Left lung (tissue), 10 donors: Measurements from ENCODE around the gene WDR20. TPM values are rescaled to one million over a fixed set of nuclear protein-coding genes. Genes with fewer than 3 reads are reported as not detected.

Experiments
- ATAC-seq: fragments of 200-7000 bp; cut with Tn5 transposase; one replicate; pipeline ENCODE4 v1.9.1; 2020; ENCODE audit warnings: moderate library complexity
- DNase-seq, 4 donors: peaks; one replicate each; pipeline ENCODE4 v3.0.0-alpha.2; 2013 to 2020
- H3K27ac ChIP-seq, 2 donors: fragments of 200-600 bp; sonication (generic) in 1 of 2; one replicate each; pipeline versions ENCODE4 v1.5.0 to v1.8.0; 2020 to 2021
- H3K27me3 ChIP-seq, 2 donors: fragments of 200-600 bp; sonication (generic) in 1 of 2; one replicate each; pipeline versions ENCODE4 v1.5.0 to v1.8.0; 2020 to 2021
- H3K36me3 ChIP-seq, 2 donors: fragments of 200-600 bp; sonication (generic) in 1 of 2; one replicate each; pipeline versions ENCODE4 v1.5.0 to v1.8.0; 2020 to 2021
- H3K4me1 ChIP-seq, 2 donors: fragments of 200-600 bp; one replicate each; pipeline ENCODE4 v1.8.0; 2021
- H3K4me3 ChIP-seq, 2 donors: fragments of 200-600 bp; sonication (generic) in 1 of 2; one replicate each; pipeline versions ENCODE4 v1.5.0 to v1.8.0; 2020 to 2021; ENCODE audit warnings: mild to moderate bottlenecking in 1 of 2
- H3K9me3 ChIP-seq, 2 donors: fragments of 200-600 bp; sonication (generic) in 1 of 2; one replicate each; pipeline versions ENCODE4 v1.5.0 to v1.8.0; 2020 to 2021
- intact Hi-C, 2 donors: fragments of 100-400 bp; cut with DNase I; formaldehyde crosslinking; loops; one replicate each; pipeline versions ENCODE4 v1.11.2 to v1.14.2; 2022
- polyA plus RNA-seq, 6 donors: library from polyadenylated mRNA; unstranded; fragments of 120-200 nt; gene quantifications; one replicate each; pipeline ENCODE4 v1.2.1, GENCODE V29; 2013; ENCODE audit not compliant: insufficient read length in 6 of 6
- total RNA-seq, 2 donors: library from RNA; stranded (reverse); fragmentation: NEBNext Ultra II Directional; extraction: Animal tissue kit (Norgen Biotek cat#: 25700); gene quantifications; one replicate each; pipeline ENCODE4 v1.2.1, GENCODE V29; 2021
- TF ChIP-seq, protein P1 (sequence below), 2 donors: fragments of 200-600 bp; sonication (generic) in 1 of 2; IDR thresholded peaks; one replicate each; pipeline versions ENCODE4 v1.5.0 to v1.8.0; 2021; ENCODE audit warnings: antibody characterized with exemption in 2 of 2
- donor health status: DM: no; HTN: yes; CAD: no.
- donor health status: DM: no; HTN: no; CAD: no.

The WDR20 gene
- total and polyA plus RNA-seq, 8 donors, result 22.4 to 28.4 (median 26.2) TPM

DNA sequence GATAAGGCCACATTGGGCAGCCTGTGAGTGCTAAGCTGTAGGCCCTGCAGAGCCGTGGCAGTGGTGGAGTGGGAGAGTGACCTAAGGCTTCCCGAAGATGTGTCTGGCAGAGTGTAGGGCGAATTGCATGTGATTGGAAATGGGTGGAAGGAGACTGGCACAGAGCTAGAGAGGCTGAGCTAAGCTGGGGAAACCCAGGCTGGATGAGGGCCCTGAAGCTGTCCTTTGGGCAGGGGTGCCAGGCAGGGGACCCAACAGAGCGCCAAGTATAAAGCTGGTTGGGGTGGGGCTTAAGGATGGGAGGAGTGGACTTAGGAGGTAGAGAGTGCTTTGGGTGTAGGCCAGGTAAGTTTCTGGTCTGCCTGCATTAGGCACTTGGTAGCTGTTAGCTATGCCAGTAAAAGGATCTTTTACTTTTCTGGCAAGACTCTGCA is 47.9 kb downstream of the WDR20 start:
- peak overlapping the region; percentile 45 to 61 for H3K27ac ChIP-seq

DNA sequence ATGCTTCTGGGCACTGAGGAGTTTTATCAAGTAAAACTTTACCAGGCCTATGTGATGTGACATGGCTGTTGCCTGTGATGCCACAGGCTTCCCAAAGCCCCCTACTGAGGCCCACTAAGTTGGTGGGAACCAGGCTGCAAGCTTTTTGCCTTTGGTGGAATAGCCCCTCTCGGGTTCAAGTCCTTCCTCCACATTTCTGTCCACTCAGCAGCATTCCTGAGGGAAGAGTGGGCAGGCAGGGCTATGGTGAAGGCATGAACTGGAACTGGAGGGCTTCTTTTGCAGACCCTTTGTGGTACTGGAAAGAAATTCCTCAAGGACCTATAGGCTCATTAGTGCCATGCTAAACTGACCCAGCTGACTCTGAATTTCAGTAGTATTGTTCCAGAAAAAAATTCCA is 48.5 kb downstream of the WDR20 start:
- no peaks in the 10 kb centered on the region for H3K36me3 ChIP-seq
- no peak overlapping the region for H3K27ac ChIP-seq
- peaks cover 20 to 35% of the 10 kb centered on the region in 2 donors for H3K4me1 ChIP-seq
- ATAC-seq (no peak), DNase-seq (no peak)
- intact Hi-C loops, result no loop called here
- H3K9me3 ChIP-seq, result no peaks in the 10 kb centered on the region
- no peaks in the 10 kb centered on the region for H3K27me3 ChIP-seq
- TF ChIP-seq, protein P1, sequence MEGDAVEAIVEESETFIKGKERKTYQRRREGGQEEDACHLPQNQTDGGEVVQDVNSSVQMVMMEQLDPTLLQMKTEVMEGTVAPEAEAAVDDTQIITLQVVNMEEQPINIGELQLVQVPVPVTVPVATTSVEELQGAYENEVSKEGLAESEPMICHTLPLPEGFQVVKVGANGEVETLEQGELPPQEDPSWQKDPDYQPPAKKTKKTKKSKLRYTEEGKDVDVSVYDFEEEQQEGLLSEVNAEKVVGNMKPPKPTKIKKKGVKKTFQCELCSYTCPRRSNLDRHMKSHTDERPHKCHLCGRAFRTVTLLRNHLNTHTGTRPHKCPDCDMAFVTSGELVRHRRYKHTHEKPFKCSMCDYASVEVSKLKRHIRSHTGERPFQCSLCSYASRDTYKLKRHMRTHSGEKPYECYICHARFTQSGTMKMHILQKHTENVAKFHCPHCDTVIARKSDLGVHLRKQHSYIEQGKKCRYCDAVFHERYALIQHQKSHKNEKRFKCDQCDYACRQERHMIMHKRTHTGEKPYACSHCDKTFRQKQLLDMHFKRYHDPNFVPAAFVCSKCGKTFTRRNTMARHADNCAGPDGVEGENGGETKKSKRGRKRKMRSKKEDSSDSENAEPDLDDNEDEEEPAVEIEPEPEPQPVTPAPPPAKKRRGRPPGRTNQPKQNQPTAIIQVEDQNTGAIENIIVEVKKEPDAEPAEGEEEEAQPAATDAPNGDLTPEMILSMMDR (IDR thresholded peaks at IDR 0.05), result no peak
- H3K4me3 ChIP-seq, result no peak overlapping the region

More for the DNA sequence above, 47.9 kb downstream of the WDR20 start:
- DNase-seq, result no peak
- Histone ChIP-seq H3K9me3 (no peaks in the 10 kb centered on the region), H3K4me3 (no peak overlapping the region), H3K36me3 (no peaks in the 10 kb centered on the region), H3K27me3 (no peaks in the 10 kb centered on the region), H3K4me1 (peaks cover 20 to 35% of the 10 kb centered on the region in 2 donors)
- ATAC-seq, result peak; percentile 72
- TF ChIP-seq, protein P1 (IDR thresholded peaks at IDR 0.05), result no peak
- intact Hi-C loops, result no loop called here

GRCh38 chr14:102189874-102190273 is 50.2 kb downstream of the WDR20 start:
- TF ChIP-seq, protein P1 (IDR thresholded peaks at IDR 0.05), result no peak
- peaks cover 0 to 1% of the 10 kb centered on the region in 2 donors for H3K36me3 ChIP-seq
- ATAC-seq, result no peak
- H3K27me3 ChIP-seq, result no peaks in the 10 kb centered on the region
- no peak overlapping the region for H3K4me3 ChIP-seq
- DNase-seq, result no peak
- H3K9me3 ChIP-seq, result no peaks in the 10 kb centered on the region
- intact Hi-C loops, result no loop called here
- H3K27ac ChIP-seq, result no peak overlapping the region
- H3K4me1 ChIP-seq, result peaks cover 20 to 34% of the 10 kb centered on the region in 2 donors

GRCh38 chr14:102192840-102193502 is 53.3 kb downstream of the WDR20 start:
- peaks cover 5 to 23% of the 10 kb centered on the region in 2 donors for H3K4me1 ChIP-seq
- no peak overlapping the region for H3K27ac ChIP-seq
- TF ChIP-seq, protein P1 (IDR thresholded peaks at IDR 0.05), result no peak
- H3K9me3 ChIP-seq, result no peaks in the 10 kb centered on the region
- no peak overlapping the region for H3K4me3 ChIP-seq
- peaks cover 0 to 27% of the 10 kb centered on the region in 2 donors for H3K36me3 ChIP-seq
- ATAC-seq (no peak), DNase-seq (no peak)
- intact Hi-C loops, result no loop called here
- H3K27me3 ChIP-seq, result no peaks in the 10 kb centered on the region

GRCh38 chr14:102194856-102195255 is 55.2 kb downstream of the WDR20 start:
- DNase-seq, result no peak
- peaks cover 0 to 19% of the 10 kb centered on the region in 2 donors for H3K4me1 ChIP-seq
- TF ChIP-seq, protein P1 (IDR thresholded peaks at IDR 0.05), result no peak
- H3K4me3 ChIP-seq, result no peak overlapping the region
- no peak overlapping the region for H3K27ac ChIP-seq
- ATAC-seq, result no peak
- intact Hi-C loops, result no loop called here
- no peaks in the 10 kb centered on the region for H3K27me3 ChIP-seq
- no peaks in the 10 kb centered on the region for H3K9me3 ChIP-seq
- peaks cover 0 to 44% of the 10 kb centered on the region in 2 donors for H3K36me3 ChIP-seq
